ENCODE results near the gene ARHGEF4.

GRCh38 chr2:130790804-130791616, 45.7 kb upstream of the ARHGEF4 start:
- TF ChIP-seq FOXM1 (IDR thresholded peaks at IDR 0.05; ENCODE audit: borderline replicate concordance) (no peak), BHLHE40 (IDR thresholded peaks at IDR 0.05; ENCODE audit: borderline replicate concordance) (no peak), FOXA1 (IDR thresholded peaks at IDR 0.05) (no peak), FOXK2 (IDR thresholded peaks at IDR 0.05) (no peak), ELF4 (IDR thresholded peaks at IDR 0.05) (no peak), SP1 (IDR thresholded peaks at IDR 0.05) (no peak), TARDBP (IDR thresholded peaks at IDR 0.05) (no peak), LEF1 (IDR thresholded peaks at IDR 0.05; ENCODE audit: borderline replicate concordance) (no peak)

All from HEK293T (cell line).